ENCODE results near the gene TAOK1.

GRCh38 chr17:29588562-29589411 is 198.6 kb downstream of the TAOK1 start:
- no peak for TF ChIP-seq POLR2AphosphoS5 (IDR thresholded peaks at IDR 0.05; ENCODE audit: control insufficient read depth, insufficient read depth, low read depth, low read length)
- no peak for TF ChIP-seq CTCF (IDR thresholded peaks at IDR 0.05 in 2 of 3, conservative IDR thresholded peaks at IDR 0.05 in 1 of 3; ENCODE audit: insufficient read depth in 2 of 3, low read depth in 1 of 3, low read length in 3 of 3)
- TF ChIP-seq NR3C1 (CRISPR knock-in tag; IDR thresholded peaks at IDR 0.05), result no peak
- TF ChIP-seq JUND (IDR thresholded peaks at IDR 0.05; ENCODE audit: borderline replicate concordance, low read depth, low read length), result no peak
- no peak for TF ChIP-seq JUND (tag; IDR thresholded peaks at IDR 0.05; ENCODE audit: borderline replicate concordance, low read depth, low read length)
- no peak for TF ChIP-seq BDP1 (IDR thresholded peaks at IDR 0.05; ENCODE audit: insufficient read depth, insufficient read length)
- no peak for TF ChIP-seq RAD21 (CRISPR knock-in tag; conservative IDR thresholded peaks at IDR 0.05 in 1 of 2, IDR thresholded peaks at IDR 0.05 in 1 of 2)
- no peak for TF ChIP-seq POLR2A (conservative IDR thresholded peaks at IDR 0.05)
- no peak for TF ChIP-seq ZBTB43 (CRISPR knock-in tag; IDR thresholded peaks at IDR 0.05)
- TF ChIP-seq, protein P1, sequence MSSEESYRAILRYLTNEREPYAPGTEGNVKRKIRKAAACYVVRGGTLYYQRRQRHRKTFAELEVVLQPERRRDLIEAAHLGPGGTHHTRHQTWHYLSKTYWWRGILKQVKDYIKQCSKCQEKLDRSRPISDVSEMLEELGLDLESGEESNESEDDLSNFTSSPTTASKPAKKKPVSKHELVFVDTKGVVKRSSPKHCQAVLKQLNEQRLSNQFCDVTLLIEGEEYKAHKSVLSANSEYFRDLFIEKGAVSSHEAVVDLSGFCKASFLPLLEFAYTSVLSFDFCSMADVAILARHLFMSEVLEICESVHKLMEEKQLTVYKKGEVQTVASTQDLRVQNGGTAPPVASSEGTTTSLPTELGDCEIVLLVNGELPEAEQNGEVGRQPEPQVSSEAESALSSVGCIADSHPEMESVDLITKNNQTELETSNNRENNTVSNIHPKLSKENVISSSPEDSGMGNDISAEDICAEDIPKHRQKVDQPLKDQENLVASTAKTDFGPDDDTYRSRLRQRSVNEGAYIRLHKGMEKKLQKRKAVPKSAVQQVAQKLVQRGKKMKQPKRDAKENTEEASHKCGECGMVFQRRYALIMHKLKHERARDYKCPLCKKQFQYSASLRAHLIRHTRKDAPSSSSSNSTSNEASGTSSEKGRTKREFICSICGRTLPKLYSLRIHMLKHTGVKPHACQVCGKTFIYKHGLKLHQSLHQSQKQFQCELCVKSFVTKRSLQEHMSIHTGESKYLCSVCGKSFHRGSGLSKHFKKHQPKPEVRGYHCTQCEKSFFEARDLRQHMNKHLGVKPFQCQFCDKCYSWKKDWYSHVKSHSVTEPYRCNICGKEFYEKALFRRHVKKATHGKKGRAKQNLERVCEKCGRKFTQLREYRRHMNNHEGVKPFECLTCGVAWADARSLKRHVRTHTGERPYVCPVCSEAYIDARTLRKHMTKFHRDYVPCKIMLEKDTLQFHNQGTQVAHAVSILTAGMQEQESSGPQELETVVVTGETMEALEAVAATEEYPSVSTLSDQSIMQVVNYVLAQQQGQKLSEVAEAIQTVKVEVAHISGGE (CRISPR knock-in tag; IDR thresholded peaks at IDR 0.05), result no peak
- no peak for TF ChIP-seq XRCC4 (IDR thresholded peaks at IDR 0.05; ENCODE audit: extremely low read depth, insufficient read depth, insufficient read length)
- TF ChIP-seq, protein P2, sequence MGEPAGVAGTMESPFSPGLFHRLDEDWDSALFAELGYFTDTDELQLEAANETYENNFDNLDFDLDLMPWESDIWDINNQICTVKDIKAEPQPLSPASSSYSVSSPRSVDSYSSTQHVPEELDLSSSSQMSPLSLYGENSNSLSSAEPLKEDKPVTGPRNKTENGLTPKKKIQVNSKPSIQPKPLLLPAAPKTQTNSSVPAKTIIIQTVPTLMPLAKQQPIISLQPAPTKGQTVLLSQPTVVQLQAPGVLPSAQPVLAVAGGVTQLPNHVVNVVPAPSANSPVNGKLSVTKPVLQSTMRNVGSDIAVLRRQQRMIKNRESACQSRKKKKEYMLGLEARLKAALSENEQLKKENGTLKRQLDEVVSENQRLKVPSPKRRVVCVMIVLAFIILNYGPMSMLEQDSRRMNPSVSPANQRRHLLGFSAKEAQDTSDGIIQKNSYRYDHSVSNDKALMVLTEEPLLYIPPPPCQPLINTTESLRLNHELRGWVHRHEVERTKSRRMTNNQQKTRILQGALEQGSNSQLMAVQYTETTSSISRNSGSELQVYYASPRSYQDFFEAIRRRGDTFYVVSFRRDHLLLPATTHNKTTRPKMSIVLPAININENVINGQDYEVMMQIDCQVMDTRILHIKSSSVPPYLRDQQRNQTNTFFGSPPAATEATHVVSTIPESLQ (CRISPR knock-in tag; IDR thresholded peaks at IDR 0.05), result no peak

Data from K562 (cell line).